HG03060 (cell line): Measurements from ENCODE around the gene PMEPA1.

ENCODE experiments used
- ATAC-seq: cut with Tn5 transposase; IDR thresholded peaks from one replicate; pipeline ENCODE4 v1.9.1; 2021; ENCODE audit warnings: low read depth, moderate number of reproducible peaks; ENCODE audit not compliant: unreplicated experiment

PMEPA1 gene

GRCh38 chr20:57654998-57655808, 54.6 kb downstream of the PMEPA1 start:
- ATAC-seq = no peak

GRCh38 chr20:57654363-57654997, 55.3 kb downstream of the PMEPA1 start:
- no peak for ATAC-seq

GRCh38 chr20:57653910-57654309, 55.9 kb downstream of the PMEPA1 start:
- no peak for ATAC-seq

GRCh38 chr20:57653546-57653900, 56.3 kb downstream of the PMEPA1 start:
- no peak for ATAC-seq

- no peak for ATAC-seq
These were observed 56.9 kb downstream of the PMEPA1 start for GRCh38 chr20:57652606-57653545.

- ATAC-seq = no peak
These were observed 57.8 kb downstream of the PMEPA1 start for GRCh38 chr20:57651881-57652605.

- ATAC-seq = no peak
These were observed 58.9 kb downstream of the PMEPA1 start for GRCh38 chr20:57650756-57651483.

GRCh38 chr20:57650266-57650665, 59.5 kb downstream of the PMEPA1 start:
- ATAC-seq = no peak

- no peak for ATAC-seq
These were observed 60.2 kb downstream of the PMEPA1 start for GRCh38 chr20:57649617-57650015.

GRCh38 chr20:57648878-57649616, 60.8 kb downstream of the PMEPA1 start:
- ATAC-seq = no peak

- no peak for ATAC-seq
These were observed 61.7 kb downstream of the PMEPA1 start for GRCh38 chr20:57647933-57648785.

- no peak for ATAC-seq
These were observed 62.5 kb downstream of the PMEPA1 start for GRCh38 chr20:57647006-57647932.

GRCh38 chr20:57638895-57639236, 70.9 kb downstream of the PMEPA1 start:
- no peak for ATAC-seq

GRCh38 chr20:57638173-57638894, 71.5 kb downstream of the PMEPA1 start:
- no peak for ATAC-seq

GRCh38 chr20:57633945-57634491, 75.8 kb downstream of the PMEPA1 start:
- ATAC-seq = no peak

GRCh38 chr20:57632286-57632685, 77.5 kb downstream of the PMEPA1 start:
- ATAC-seq = no peak
